CD14-positive monocyte (primary cell): ENCODE measurements around the gene RAB31. TPM values are rescaled to one million over a fixed set of nuclear protein-coding genes. Genes with fewer than 3 reads are reported as not detected.

Experiments
- DNase-seq, 3 donors: peaks; one replicate each; pipeline ENCODE4 v3.0.0-alpha.2; 2011 to 2022
- H2AFZ ChIP-seq: 2 replicates; pipeline ENCODE4 v1.6.0; 2012; ENCODE audit warnings: mild to moderate bottlenecking, low read depth, low read length, inconsistent platforms; ENCODE audit not compliant: insufficient read depth, poor library complexity, severe bottlenecking
- H3K27ac ChIP-seq, 2 donors: 1 replicate in 1 of 2; 2 replicates in 1 of 2; pipeline ENCODE4 v1.5.1; 2012 to 2013; ENCODE audit warnings: low read length in 2 of 2, control low read depth in 1 of 2, inconsistent platforms in 1 of 2, low read depth in 1 of 2, mild to moderate bottlenecking in 1 of 2
- H3K27me3 ChIP-seq, 2 donors: one replicate each; pipeline versions ENCODE4 v1.6.0 to v1.6.1; 2011 to 2013; ENCODE audit warnings: low read length in 2 of 2; ENCODE audit not compliant: control insufficient read depth in 2 of 2, insufficient read depth in 2 of 2
- H3K36me3 ChIP-seq, 2 donors: replicated peaks in 1 of 2; 1 replicate in 1 of 2; 2 replicates in 1 of 2; pipeline versions ENCODE4 v1.5.1 to v1.6.1; 2012 to 2013; ENCODE audit warnings: low read length in 2 of 2, control low read depth in 1 of 2, inconsistent platforms in 1 of 2, mild to moderate bottlenecking in 1 of 2; ENCODE audit not compliant: insufficient read depth in 2 of 2, control insufficient read depth in 1 of 2
- H3K4me1 ChIP-seq, 2 donors: 1 replicate in 1 of 2; 2 replicates in 1 of 2; pipeline versions ENCODE4 v1.5.1 to v1.6.1; 2012 to 2013; ENCODE audit warnings: low read length in 2 of 2, control low read depth in 1 of 2, inconsistent platforms in 1 of 2, mild to moderate bottlenecking in 1 of 2, moderate library complexity in 1 of 2; ENCODE audit not compliant: insufficient read depth in 2 of 2, control insufficient read depth in 1 of 2
- H3K4me2 ChIP-seq: replicated peaks from 2 replicates; pipeline ENCODE3; 2012; ENCODE audit warnings: low read length, moderate library complexity, mild to moderate bottlenecking; ENCODE audit not compliant: poor library complexity, severe bottlenecking; ENCODE audit errors: extremely low read depth
- H3K4me3 ChIP-seq, 3 experiments: fragments of 200-600 bp in 1 of 3; sonication (generic) in 1 of 3; replicated peaks in 1 of 3; 1 replicate in 2 of 3; 2 replicates in 1 of 3; pipeline ENCODE4 v1.5.1; 2011 to 2013; ENCODE audit warnings: low read length in 3 of 3, mild to moderate bottlenecking in 3 of 3, control low read depth in 2 of 3, low read depth in 2 of 3, inconsistent platforms in 1 of 3, moderate library complexity in 1 of 3
- H3K79me2 ChIP-seq: 2 replicates; pipeline ENCODE4 v1.6.0; 2012; ENCODE audit warnings: mild to moderate bottlenecking, control low read depth, inconsistent platforms, low read length, moderate library complexity; ENCODE audit not compliant: insufficient read depth
- H3K9ac ChIP-seq: 2 replicates; pipeline ENCODE4 v1.6.0; 2017; ENCODE audit warnings: low read length, mild to moderate bottlenecking; ENCODE audit not compliant: insufficient read depth, poor library complexity, severe bottlenecking
- H3K9me3 ChIP-seq, 2 donors: replicated peaks in 1 of 2; 1 replicate in 1 of 2; 2 replicates in 1 of 2; pipeline versions ENCODE4 v1.5.1 to v1.6.1; 2012 to 2013; ENCODE audit warnings: low read length in 2 of 2, control low read depth in 1 of 2; ENCODE audit not compliant: control insufficient read depth in 1 of 2, insufficient read depth in 1 of 2
- H4K20me1 ChIP-seq: 2 replicates; pipeline ENCODE4 v1.6.0; 2012; ENCODE audit warnings: mild to moderate bottlenecking, low read length, control low read depth, moderate library complexity; ENCODE audit not compliant: insufficient read depth
- H3K27ac Mint-ChIP-seq, 7 donors: one replicate each; pipeline ENCODE4 v1.8.0; 2020; ENCODE audit warnings: mild to moderate bottlenecking in 7 of 7, mixed read lengths in 7 of 7, moderate library complexity in 6 of 7, inconsistent platforms in 2 of 7
- H3K27me3 Mint-ChIP-seq, 3 donors: one replicate each; pipeline ENCODE4 v1.8.0; 2021 to 2022; ENCODE audit warnings: low read depth in 3 of 3, mild to moderate bottlenecking in 3 of 3, mixed read lengths in 3 of 3, moderate library complexity in 3 of 3, inconsistent platforms in 1 of 3
- H3K36me3 Mint-ChIP-seq, 2 donors: one replicate each; pipeline ENCODE4 v1.8.0; 2020; ENCODE audit warnings: mixed read lengths in 2 of 2, inconsistent platforms in 1 of 2, mild to moderate bottlenecking in 1 of 2
- H3K4me1 Mint-ChIP-seq: one replicate; pipeline ENCODE4 v1.8.0; 2020; ENCODE audit warnings: mild to moderate bottlenecking, mixed read lengths
- H3K4me3 Mint-ChIP-seq, 2 donors: one replicate each; pipeline ENCODE4 v1.8.0; 2020; ENCODE audit warnings: mild to moderate bottlenecking in 2 of 2, mixed read lengths in 2 of 2, moderate library complexity in 1 of 2
- H3K9me3 Mint-ChIP-seq, 7 donors: one replicate each; pipeline ENCODE4 v1.8.0; 2020 to 2022; ENCODE audit warnings: mixed read lengths in 7 of 7, mild to moderate bottlenecking in 6 of 7, moderate library complexity in 6 of 7, inconsistent platforms in 2 of 7
- WGBS: methylation state at CpG from one replicate; pipeline ENCODE4 v1.1.5; 2013; ENCODE audit warnings: missing lambda C conversion rate; ENCODE audit not compliant: insufficient coverage; 5-methylcytosine and 5-hydroxymethylcytosine counted together
- intact Hi-C, 2 donors: fragments of 100-400 bp; cut with micrococcal nuclease; formaldehyde crosslinking; loops; one replicate each; pipeline versions ENCODE4 v1.15.0 to v1.15.1; 2023
- polyA plus RNA-seq, 3 donors: library from polyadenylated mRNA; depleted of rRNA in 1 of 3; unstranded in 2 of 3; stranded (reverse) in 1 of 3; fragments of 300-500 nt in 2 of 3; fragments of >200 nt in 1 of 3; fragmentation: Illumina TruSeq in 2 of 3; gene quantifications; 1 replicate in 2 of 3; 2 replicates in 1 of 3; pipeline ENCODE4 v1.2.3, GENCODE V29; 2012 to 2021
- TF ChIP-seq, protein P1 (sequence below): fragments of 200-600 bp; IDR thresholded peaks from one replicate; pipeline ENCODE4 v1.8.0; 2022; ENCODE audit warnings: antibody characterized with exemption, mild to moderate bottlenecking

RAB31 gene
- polyA plus RNA-seq, 3 donors: 106 to 367 (median 348) TPM

DNA sequence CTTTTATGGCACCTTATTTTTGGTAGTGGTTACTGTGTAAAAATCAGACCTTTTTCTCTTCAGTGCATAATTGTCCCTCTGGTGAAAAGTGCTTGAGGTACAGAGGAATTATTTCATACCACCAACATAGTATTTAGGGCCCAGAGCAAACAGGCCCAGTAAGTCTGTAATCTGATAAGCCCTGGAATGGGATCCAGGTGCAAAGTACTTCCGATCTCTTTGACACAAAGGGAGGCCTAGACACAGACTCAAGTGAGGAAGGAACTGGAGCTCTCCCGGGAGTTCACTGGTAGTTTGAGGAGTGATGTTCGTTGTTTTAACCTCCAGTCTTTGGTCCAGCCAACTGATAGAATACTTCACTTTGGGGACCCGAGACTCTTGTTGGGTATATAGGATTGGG, 57.4 kb downstream of the RAB31 start:
- Mint-ChIP-seq H3K4me1 (peaks cover 92% of the 10 kb centered on the region), H3K9me3 (peaks cover 0 to 3% (median 0%) of the 10 kb centered on the region in 7 donors), H3K27ac (peak overlapping the region; percentile 71 to 94 (median 87)), H3K27me3 (peaks cover 0 to 2% (median 0%) of the 10 kb centered on the region in 3 donors), H3K4me3 (peak overlapping the region in 1 of 2 donors; percentile 67), H3K36me3 (peaks cover 32 to 35% of the 10 kb centered on the region in 2 donors)
- TF ChIP-seq, protein P1, sequence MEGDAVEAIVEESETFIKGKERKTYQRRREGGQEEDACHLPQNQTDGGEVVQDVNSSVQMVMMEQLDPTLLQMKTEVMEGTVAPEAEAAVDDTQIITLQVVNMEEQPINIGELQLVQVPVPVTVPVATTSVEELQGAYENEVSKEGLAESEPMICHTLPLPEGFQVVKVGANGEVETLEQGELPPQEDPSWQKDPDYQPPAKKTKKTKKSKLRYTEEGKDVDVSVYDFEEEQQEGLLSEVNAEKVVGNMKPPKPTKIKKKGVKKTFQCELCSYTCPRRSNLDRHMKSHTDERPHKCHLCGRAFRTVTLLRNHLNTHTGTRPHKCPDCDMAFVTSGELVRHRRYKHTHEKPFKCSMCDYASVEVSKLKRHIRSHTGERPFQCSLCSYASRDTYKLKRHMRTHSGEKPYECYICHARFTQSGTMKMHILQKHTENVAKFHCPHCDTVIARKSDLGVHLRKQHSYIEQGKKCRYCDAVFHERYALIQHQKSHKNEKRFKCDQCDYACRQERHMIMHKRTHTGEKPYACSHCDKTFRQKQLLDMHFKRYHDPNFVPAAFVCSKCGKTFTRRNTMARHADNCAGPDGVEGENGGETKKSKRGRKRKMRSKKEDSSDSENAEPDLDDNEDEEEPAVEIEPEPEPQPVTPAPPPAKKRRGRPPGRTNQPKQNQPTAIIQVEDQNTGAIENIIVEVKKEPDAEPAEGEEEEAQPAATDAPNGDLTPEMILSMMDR: no peak
- Histone ChIP-seq H3K4me2 (peak overlapping the region; percentile 38), H3K36me3 (peaks cover 3 to 16% of the 10 kb centered on the region in 2 donors), H3K27me3 (no peaks in the 10 kb centered on the region), H4K20me1 (peaks cover 25% of the 10 kb centered on the region), H3K79me2 (peaks cover 97% of the 10 kb centered on the region), H3K9ac (no peak overlapping the region), H2AFZ (no peak overlapping the region), H3K9me3 (no peaks in the 10 kb centered on the region), H3K4me1 (peaks cover 64 to 73% of the 10 kb centered on the region in 2 donors), H3K4me3 (no peak overlapping the region), H3K27ac (peak overlapping the region in 1 of 2 donors; percentile 55)
- DNase-seq: no peak
- intact Hi-C loops: no loop called here
- no CpG with 5 or more reads among the region's 4 CpGs for WGBS

DNA sequence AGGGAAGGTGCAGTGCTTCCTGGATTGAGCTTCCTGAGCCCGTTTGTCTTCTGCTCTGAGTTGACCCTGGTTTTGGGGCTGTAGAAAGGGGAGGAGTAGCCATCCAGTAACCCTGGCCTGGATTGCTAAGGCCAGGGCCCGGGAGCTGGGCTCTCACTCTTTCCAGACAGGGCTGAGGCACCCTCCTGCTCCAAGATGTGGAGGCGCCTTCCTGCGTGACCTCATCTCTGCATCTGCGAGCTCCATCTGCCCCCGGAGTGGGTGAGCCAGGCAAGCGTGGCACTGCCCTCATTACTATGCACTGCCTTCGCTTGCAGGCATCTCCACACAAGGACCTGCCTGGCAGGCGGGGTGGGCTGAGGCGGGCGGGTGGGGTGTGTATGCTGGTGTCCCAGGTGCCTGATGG, 58.0 kb downstream of the RAB31 start:
- H3K36me3 ChIP-seq: peaks cover 3 to 16% of the 10 kb centered on the region in 2 donors
- peaks cover 92% of the 10 kb centered on the region for H3K4me1 Mint-ChIP-seq
- H3K27me3 Mint-ChIP-seq: peaks cover 0 to 2% (median 0%) of the 10 kb centered on the region in 3 donors
- no peak overlapping the region for H3K9ac ChIP-seq
- peak overlapping the region; percentile 55 to 61 for H3K27ac ChIP-seq
- H3K27me3 ChIP-seq: no peaks in the 10 kb centered on the region
- peaks cover 64 to 73% of the 10 kb centered on the region in 2 donors for H3K4me1 ChIP-seq
- H3K9me3 ChIP-seq: no peaks in the 10 kb centered on the region
- H4K20me1 ChIP-seq: peaks cover 20% of the 10 kb centered on the region
- peaks cover 97% of the 10 kb centered on the region for H3K79me2 ChIP-seq
- H2AFZ ChIP-seq: no peak overlapping the region
- H3K36me3 Mint-ChIP-seq: peaks cover 32 to 33% of the 10 kb centered on the region in 2 donors
- peak in 1 of 3 donors; percentile 27 for DNase-seq
- H3K27ac Mint-ChIP-seq: peak overlapping the region; percentile 71 to 94 (median 87)
- 42% methylated on average over 7 of the region's 11 CpGs for WGBS
- H3K4me2 ChIP-seq: peak overlapping the region; percentile 38
- intact Hi-C loops: no loop called here
- TF ChIP-seq, protein P1: no peak
- H3K4me3 Mint-ChIP-seq: peak overlapping the region; percentile 11 to 12
- H3K4me3 ChIP-seq: no peak overlapping the region
- H3K9me3 Mint-ChIP-seq: peaks cover 0 to 3% (median 0%) of the 10 kb centered on the region in 7 donors
